GM12875 (cell line): ENCODE data around the gene KCNA5.

Source experiments
- H3K4me3 ChIP-seq: one replicate; pipeline ENCODE4 v1.5.1; 2011; ENCODE audit warnings: low read depth, low read length, control low read depth
- CTCF ChIP-seq: IDR thresholded peaks from 2 replicates; pipeline ENCODE4 v1.5.1; 2011; ENCODE audit warnings: low read depth, mild to moderate bottlenecking, control low read depth, inconsistent platforms, low read length, moderate library complexity, borderline replicate concordance; ENCODE audit not compliant: insufficient read depth

KCNA5 gene

GRCh38 chr12:5071496-5071895, 27.8 kb downstream of the KCNA5 start:
- H3K4me3 ChIP-seq = no peak overlapping the region
- no peak for TF ChIP-seq CTCF

GRCh38 chr12:5072311-5072710, 28.6 kb downstream of the KCNA5 start:
- no peak for TF ChIP-seq CTCF
- H3K4me3 ChIP-seq = no peak overlapping the region

GRCh38 chr12:5073054-5073453, 29.4 kb downstream of the KCNA5 start:
- peak; percentile 49; the same call in 1 of the 2 replicates for TF ChIP-seq CTCF
- no peak overlapping the region for H3K4me3 ChIP-seq

GRCh38 chr12:5073853-5074252, 30.2 kb downstream of the KCNA5 start:
- no peak overlapping the region for H3K4me3 ChIP-seq
- TF ChIP-seq CTCF = peak; percentile 37; the same call in 1 of the 2 replicates

GRCh38 chr12:5076761-5077160, 33.1 kb downstream of the KCNA5 start:
- TF ChIP-seq CTCF = no peak
- H3K4me3 ChIP-seq = no peak overlapping the region

GRCh38 chr12:5078423-5078822, 34.7 kb downstream of the KCNA5 start:
- H3K4me3 ChIP-seq = no peak overlapping the region
- no peak for TF ChIP-seq CTCF

GRCh38 chr12:5081016-5081415, 37.3 kb downstream of the KCNA5 start:
- H3K4me3 ChIP-seq = no peak overlapping the region
- TF ChIP-seq CTCF = no peak
